GM19468 (cell line): ENCODE data around the gene TALDO1.

ENCODE experiments used
- ATAC-seq: cut with Tn5 transposase; IDR thresholded peaks from one replicate; pipeline ENCODE4 v1.9.1; 2021; ENCODE audit warnings: mild to moderate bottlenecking, moderate library complexity, moderate number of reproducible peaks; ENCODE audit not compliant: unreplicated experiment; ENCODE audit errors: extremely low read depth

TALDO1 gene

GRCh38 chr11:794766-795633 lies 47.7 kb downstream of the TALDO1 start:
- ATAC-seq: no peak

GRCh38 chr11:795634-796564 lies 48.6 kb downstream of the TALDO1 start:
- no peak for ATAC-seq

DNA sequence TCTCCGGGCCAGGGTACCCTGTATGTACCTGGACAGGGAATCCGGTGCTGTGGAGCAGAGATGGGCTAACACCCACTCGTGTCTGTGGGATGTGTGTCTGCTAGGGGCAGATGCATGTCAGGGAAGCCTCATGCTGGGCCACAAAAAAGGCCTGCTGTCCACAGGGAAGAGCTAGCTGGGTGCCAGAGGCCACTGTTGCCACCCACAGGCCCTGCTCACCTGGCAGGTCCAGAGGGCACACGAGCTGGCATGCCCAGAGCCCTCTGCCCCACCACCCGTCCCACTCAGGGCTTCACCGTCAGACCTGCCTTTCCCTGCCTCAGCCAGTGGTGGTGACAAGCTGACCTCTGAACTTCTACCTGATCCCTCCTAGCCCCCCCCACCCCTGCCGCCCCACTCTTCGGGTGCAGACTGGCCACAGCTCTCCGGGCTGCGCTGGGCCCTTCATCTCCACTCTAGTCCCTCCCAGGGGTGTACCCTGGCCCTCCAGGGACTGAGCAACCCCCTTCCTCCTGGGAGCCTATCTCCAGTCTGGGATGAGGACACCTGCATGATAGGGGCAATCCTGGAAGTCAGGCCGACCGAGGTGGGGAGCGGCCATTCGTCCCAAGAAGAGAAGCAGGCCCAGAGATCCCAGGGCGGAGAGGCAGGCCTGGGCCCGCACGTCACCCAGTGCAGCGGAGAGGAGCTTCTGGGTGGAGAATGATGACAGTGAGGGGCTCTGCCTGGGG lies 49.5 kb downstream of the TALDO1 start:
- ATAC-seq: no peak

GRCh38 chr11:797296-798092 lies 50.2 kb downstream of the TALDO1 start:
- no peak for ATAC-seq

DNA sequence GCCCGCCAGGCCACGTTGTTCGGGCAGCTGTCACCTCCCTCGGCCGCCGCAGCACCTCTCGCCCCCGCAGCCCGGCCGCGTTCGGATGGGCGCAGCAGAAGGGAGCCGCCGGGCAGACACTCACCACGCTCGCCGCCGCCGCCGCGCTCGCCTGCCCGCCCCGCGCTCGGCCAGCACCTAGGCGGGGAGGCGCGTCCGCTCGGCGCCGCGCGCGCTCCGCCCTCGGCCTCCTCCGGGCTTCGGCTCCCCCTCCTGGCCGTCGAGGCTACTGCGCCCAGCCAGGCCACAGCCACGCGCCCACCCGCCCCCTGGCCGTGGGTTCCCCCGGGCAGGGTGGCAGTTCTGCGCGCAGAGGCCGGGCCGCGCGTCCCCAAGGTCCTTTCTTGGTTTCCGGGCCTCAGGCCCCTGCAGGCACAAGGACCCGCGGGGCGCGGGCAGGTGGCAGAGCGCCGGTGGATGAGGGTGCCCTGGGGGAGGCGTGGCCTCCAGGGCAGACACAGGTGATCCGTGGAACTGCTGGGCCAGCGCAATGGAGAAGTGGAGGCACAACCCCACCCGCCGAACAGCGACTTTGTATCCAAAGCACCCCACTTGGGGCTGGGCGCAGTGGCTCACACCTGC lies 50.9 kb downstream of the TALDO1 start, which contains the start of gene SLC25A22:
Gene SLC25A22 (minus strand): TSS at position 189 of the 621 bp plus-strand sequence. CDS start 3,275 bp downstream, outside the sequence.
- peak; percentile 30 for ATAC-seq

GRCh38 chr11:799641-800316 lies 52.5 kb downstream of the TALDO1 start:
- ATAC-seq: no peak

- ATAC-seq: no peak
Observed at GRCh38 chr11:800473-800872, 53.2 kb downstream of the TALDO1 start.

GRCh38 chr11:801097-801780 lies 54.0 kb downstream of the TALDO1 start:
- no peak for ATAC-seq

DNA sequence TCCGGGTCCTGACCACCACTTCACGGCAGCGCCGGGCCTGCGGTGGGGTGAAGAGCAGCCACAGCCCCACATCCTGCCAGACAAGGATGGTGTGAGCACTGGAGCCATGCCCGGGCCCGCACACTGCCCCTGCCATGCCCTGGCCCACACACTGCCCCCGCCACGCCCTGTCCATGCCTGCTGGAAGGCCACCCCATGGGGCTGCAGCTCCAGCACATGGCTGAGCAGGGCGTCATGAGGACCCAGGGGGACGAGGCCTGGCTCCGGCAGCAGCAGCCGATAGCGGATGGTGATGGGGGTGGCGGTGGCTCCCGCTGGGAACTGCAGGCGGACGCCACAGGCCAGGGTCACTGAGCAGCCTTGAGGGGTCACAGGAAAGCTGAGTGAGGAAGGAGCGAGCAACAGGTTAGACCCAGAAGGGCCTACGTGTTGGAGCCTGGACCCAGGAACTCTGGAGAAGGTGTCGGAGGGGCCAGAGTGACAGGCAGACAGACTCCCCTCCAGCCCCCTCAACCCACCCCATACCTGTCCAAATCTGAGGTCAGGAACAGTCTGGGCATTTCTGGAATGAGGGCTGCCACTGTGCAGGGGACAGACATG lies 54.9 kb downstream of the TALDO1 start:
- no peak for ATAC-seq

DNA sequence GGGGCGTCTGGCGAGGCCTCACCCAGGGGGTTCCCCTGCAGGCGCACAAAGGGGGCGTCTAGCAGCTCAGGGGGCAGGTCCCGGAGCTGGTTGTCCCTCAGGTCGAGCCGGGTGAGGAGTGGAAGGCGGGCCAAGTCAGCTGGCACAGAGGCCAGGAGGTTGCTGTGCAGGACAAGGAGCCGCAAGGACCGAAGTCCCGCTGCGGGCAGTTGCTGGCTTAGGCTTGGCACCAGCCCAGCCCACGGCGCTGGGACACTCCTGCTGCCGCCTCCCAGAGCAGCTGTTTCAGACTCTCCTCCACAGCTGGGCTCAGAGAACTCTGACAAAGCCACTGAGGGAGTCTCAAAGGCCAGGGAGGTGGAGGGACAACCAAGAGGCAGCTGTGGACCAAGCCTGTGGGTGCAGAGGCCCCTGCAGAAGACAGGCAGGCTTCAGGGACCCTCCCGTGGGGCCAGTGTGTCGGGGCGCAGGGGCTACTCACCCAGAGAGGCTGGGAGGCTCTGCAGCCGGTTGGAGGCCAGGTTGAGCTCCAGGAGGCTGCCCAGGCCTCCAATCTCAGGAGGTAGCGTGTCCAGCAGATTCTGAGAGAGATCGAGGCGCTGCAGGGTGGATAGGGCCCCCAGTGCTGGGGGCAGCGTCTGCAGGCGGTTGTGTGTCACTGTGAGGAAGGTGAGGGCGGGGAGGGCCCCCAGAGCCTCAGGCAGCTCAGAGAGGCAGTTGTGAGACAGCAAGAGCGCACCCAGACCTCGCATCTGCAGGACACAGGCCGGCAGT lies 55.6 kb downstream of the TALDO1 start:
- ATAC-seq: no peak

DNA sequence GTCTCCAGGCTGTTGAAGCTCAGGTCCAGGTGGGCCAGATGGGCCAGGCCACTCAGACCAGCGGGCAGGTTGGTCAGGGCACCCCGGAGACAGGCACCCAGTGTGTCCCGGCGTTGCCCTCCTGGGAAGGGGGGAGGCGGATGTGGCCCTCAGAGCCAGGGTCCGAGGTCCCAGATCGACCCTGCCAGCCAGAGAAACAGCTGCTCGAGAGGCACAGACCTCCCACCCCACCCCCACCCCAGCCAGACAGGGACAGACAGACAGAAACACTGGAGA lies 56.1 kb downstream of the TALDO1 start:
- no peak for ATAC-seq

- no peak for ATAC-seq
Observed at GRCh38 chr11:803770-804598, 56.7 kb downstream of the TALDO1 start.

DNA sequence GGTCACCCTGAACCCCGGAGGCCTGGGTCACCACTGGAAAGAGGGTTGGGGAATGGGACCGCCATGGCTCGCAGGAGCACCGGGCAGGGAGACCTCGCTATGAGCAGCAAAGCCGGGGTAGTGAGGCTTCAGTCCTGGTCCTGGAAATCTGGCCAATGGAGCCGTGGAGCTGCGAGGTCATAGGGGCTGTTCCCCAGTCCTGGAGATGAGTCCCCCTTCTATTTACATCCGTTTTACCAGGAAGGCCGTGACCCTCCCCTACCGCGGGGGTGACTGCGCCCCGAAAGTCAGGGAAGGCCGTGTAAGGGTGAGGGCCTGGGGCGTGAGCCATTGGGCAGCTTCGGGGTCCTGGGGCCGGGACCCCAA lies 57.3 kb downstream of the TALDO1 start:
- no peak for ATAC-seq

GRCh38 chr11:808427-809286 lies 61.4 kb downstream of the TALDO1 start:
- no peak for ATAC-seq

DNA sequence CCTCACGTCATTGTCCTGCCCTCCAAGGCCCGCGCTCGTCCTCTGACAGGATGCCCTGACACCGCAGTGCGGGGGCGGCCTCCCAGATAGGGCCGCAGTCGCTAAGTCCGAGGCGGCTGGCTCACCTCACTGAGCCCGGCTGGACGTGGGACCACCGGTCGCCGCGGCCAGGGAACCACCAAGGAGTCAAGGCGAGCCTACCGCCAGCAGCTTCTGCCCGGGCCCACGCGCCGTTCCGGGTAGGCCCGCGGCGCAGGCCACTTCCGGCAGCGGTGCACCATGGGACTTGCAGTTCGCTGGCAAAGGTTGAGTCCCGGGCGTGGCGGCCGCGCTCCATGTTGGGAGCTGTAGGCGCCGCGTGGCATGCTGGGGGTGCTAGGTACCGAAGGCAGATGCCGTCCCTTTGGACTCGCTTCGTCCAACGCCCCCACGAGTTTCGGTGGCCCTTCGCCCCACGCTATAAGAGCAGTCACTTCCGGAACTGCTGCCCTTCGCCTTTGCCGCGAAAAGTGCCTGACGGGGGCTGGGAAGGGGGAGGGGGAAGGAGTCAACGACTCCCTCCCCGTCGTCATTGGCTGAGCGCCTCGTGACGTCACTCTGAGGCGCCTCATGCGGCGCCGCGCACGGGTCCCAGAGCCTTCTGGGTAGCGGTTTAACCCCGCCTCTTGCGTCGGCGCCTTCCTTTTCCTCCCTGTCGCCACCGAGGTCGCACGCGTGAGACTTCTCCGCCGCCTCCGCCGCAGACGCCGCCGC lies 62.2 kb downstream of the TALDO1 start, which contains the start of gene RPLP2:
Gene RPLP2 (plus strand): TSS at position 681 of the 753 bp plus-strand sequence. CDS start 268 bp downstream, outside the sequence.
- peak; percentile 64 for ATAC-seq
